Loucy (cell line): ENCODE measurements around the gene GORASP1.

Source experiments
- H2AFZ ChIP-seq: fragments of 200-600 bp; sonication (generic); 2 replicates; pipeline ENCODE4 v1.6.0; 2016; ENCODE audit warnings: antibody characterized with exemption, mild to moderate bottlenecking, low read length, moderate library complexity
- H3F3A ChIP-seq: fragments of 200-600 bp; 2 replicates; pipeline ENCODE4 v1.6.0; 2016; ENCODE audit warnings: antibody characterized with exemption, low read depth, mild to moderate bottlenecking
- H3K27me3 ChIP-seq: fragments of 200-600 bp; sonication (generic); 2 replicates; pipeline ENCODE4 v1.6.1; 2014; ENCODE audit warnings: low read length, mild to moderate bottlenecking; ENCODE audit not compliant: insufficient read depth, poor library complexity, severe bottlenecking
- H3K36me3 ChIP-seq: fragments of 200-600 bp; sonication (generic); 2 replicates; pipeline ENCODE4 v1.6.1; 2016; ENCODE audit warnings: low read length; ENCODE audit not compliant: insufficient read depth
- H3K4me1 ChIP-seq: fragments of 200-600 bp; sonication (generic); 2 replicates; pipeline ENCODE4 v1.5.1; 2014; ENCODE audit warnings: low read length, mild to moderate bottlenecking; ENCODE audit not compliant: insufficient read depth, poor library complexity, severe bottlenecking
- H3K4me2 ChIP-seq: fragments of 200-600 bp; sonication (generic); 2 replicates; pipeline ENCODE4 v1.6.0; 2014; ENCODE audit warnings: antibody characterized with exemption, low read length, low read depth, mild to moderate bottlenecking; ENCODE audit not compliant: poor library complexity, severe bottlenecking
- H3K4me3 ChIP-seq: fragments of 200-600 bp; sonication (generic); 2 replicates; pipeline ENCODE4 v1.5.1; 2014; ENCODE audit warnings: low read length, mild to moderate bottlenecking, mixed read lengths; ENCODE audit not compliant: poor library complexity, severe bottlenecking
- H3K79me2 ChIP-seq: fragments of 200-600 bp; sonication (generic); 2 replicates; pipeline ENCODE4 v1.6.1; 2014; ENCODE audit warnings: low read length; ENCODE audit not compliant: insufficient read depth
- H3K9ac ChIP-seq: fragments of 200-600 bp; sonication (generic); 2 replicates; pipeline ENCODE4 v1.6.0; 2014; ENCODE audit warnings: mild to moderate bottlenecking, low read depth, low read length, moderate library complexity; ENCODE audit not compliant: poor library complexity, severe bottlenecking
- H3K9me2 ChIP-seq: fragments of 200-600 bp; sonication (generic); replicated peaks from 2 replicates; pipeline ENCODE4 v1.6.1; 2016; ENCODE audit warnings: low read depth, low read length, mixed read lengths
- H3K9me3 ChIP-seq: fragments of 200-600 bp; sonication (generic); 2 replicates; pipeline ENCODE4 v1.6.1; 2014; ENCODE audit warnings: mild to moderate bottlenecking, antibody characterized with exemption, low read length, low read depth; ENCODE audit not compliant: insufficient read depth
- H4K20me1 ChIP-seq: fragments of 200-600 bp; sonication (generic); 2 replicates; pipeline ENCODE4 v1.6.0; 2014; ENCODE audit warnings: antibody characterized with exemption, low read length, mild to moderate bottlenecking; ENCODE audit not compliant: insufficient read depth, poor library complexity, severe bottlenecking
- CTCF ChIP-seq: fragments of 200-600 bp; sonication (generic); conservative IDR thresholded peaks from 2 replicates; pipeline ENCODE4 v1.5.1; 2014; ENCODE audit warnings: mild to moderate bottlenecking, antibody characterized with exemption, low read length
- EZH2phosphoT487 ChIP-seq: fragments of 200-600 bp; IDR thresholded peaks from 2 replicates; pipeline ENCODE4 v1.6.1; 2018; ENCODE audit warnings: antibody characterized with exemption, mild to moderate bottlenecking, moderate library complexity, borderline replicate concordance

The GORASP1 gene

GRCh38 chr3:39103791-39104552, 3.5 kb downstream of the GORASP1 start:
- peak overlapping the region; percentile 36 for H3K9ac ChIP-seq
- H3K4me2 ChIP-seq = peak overlapping the region; percentile 88
- H2AFZ ChIP-seq = no peak overlapping the region
- H3K9me2 ChIP-seq = no peaks in the 10 kb centered on the region
- no peaks in the 10 kb centered on the region for H3K27me3 ChIP-seq
- no peak for TF ChIP-seq CTCF
- no peak for TF ChIP-seq EZH2phosphoT487
- H3K36me3 ChIP-seq = peaks cover 20% of the 10 kb centered on the region; the same call in 1 of the 2 replicates
- H3K4me3 ChIP-seq = peak overlapping the region; percentile 14
- no peaks in the 10 kb centered on the region for H3F3A ChIP-seq
- no peaks in the 10 kb centered on the region for H3K9me3 ChIP-seq
- H4K20me1 ChIP-seq = peaks cover 20% of the 10 kb centered on the region
- H3K4me1 ChIP-seq = peaks cover 39% of the 10 kb centered on the region
- H3K79me2 ChIP-seq = peaks cover 29% of the 10 kb centered on the region

- Histone ChIP-seq H3K4me3 (peak overlapping the region; percentile 19), H3K9ac (peak overlapping the region; percentile 48), H3K79me2 (peaks cover 29% of the 10 kb centered on the region), H3K27me3 (no peaks in the 10 kb centered on the region), H3K9me3 (no peaks in the 10 kb centered on the region), H3K4me1 (peaks cover 37% of the 10 kb centered on the region), H3K36me3 (peaks cover 27% of the 10 kb centered on the region; the same call in 1 of the 2 replicates), H4K20me1 (peaks cover 20% of the 10 kb centered on the region), H3K9me2 (no peaks in the 10 kb centered on the region), H3K4me2 (peak overlapping the region; percentile 88), H2AFZ (no peak overlapping the region), H3F3A (no peaks in the 10 kb centered on the region)
- TF ChIP-seq EZH2phosphoT487 (no peak), CTCF (peak; percentile 50)
These were observed 4.1 kb downstream of the GORASP1 start for GRCh38 chr3:39103324-39103693.

GRCh38 chr3:39102504-39103323, 4.7 kb downstream of the GORASP1 start:
- H3K4me3 ChIP-seq = peak overlapping the region; percentile 19
- no peaks in the 10 kb centered on the region for H3F3A ChIP-seq
- peak overlapping the region; percentile 48 for H3K9ac ChIP-seq
- peaks cover 33% of the 10 kb centered on the region; the same call in 1 of the 2 replicates for H3K36me3 ChIP-seq
- peaks cover 29% of the 10 kb centered on the region for H3K79me2 ChIP-seq
- peaks cover 20% of the 10 kb centered on the region for H4K20me1 ChIP-seq
- no peak overlapping the region for H2AFZ ChIP-seq
- H3K9me2 ChIP-seq = no peaks in the 10 kb centered on the region
- peaks cover 31% of the 10 kb centered on the region for H3K4me1 ChIP-seq
- TF ChIP-seq EZH2phosphoT487 (no peak), CTCF (no peak)
- no peaks in the 10 kb centered on the region for H3K27me3 ChIP-seq
- H3K9me3 ChIP-seq = no peaks in the 10 kb centered on the region
- peak overlapping the region; percentile 88 for H3K4me2 ChIP-seq
